ENCODE data around the gene PRR5L. TPM values are rescaled to one million over a fixed set of nuclear protein-coding genes. Genes with fewer than 3 reads are reported as not detected.

Gene PRR5L
- total RNA-seq, 1 donor from 2014 or later = 32.5 TPM

DNA sequence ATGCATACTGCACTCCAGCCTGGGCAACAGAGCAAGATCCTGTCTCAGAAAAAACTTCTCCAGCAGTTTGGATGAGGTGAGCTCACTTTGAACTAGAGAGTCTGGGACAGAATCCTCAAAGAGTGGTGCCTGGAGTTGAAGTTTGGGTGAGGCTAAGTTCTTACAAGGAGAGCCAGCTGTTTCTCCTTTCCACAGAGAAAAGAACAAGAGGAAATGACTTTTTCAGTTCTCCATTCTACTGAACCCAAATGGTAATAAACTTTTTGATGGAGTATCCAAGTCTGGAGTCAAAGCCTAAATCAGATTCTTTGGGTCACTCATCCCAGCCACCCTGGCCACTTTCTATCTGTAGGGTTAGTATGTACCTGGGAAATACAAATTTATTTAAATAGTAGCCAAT lies 111.3 kb downstream of the PRR5L start:
- Histone ChIP-seq H3K4me3 (no peak overlapping the region), H3K4me1 (no peaks in the 10 kb centered on the region), H3K27me3 (no peaks in the 10 kb centered on the region), H3K9me3 (no peaks in the 10 kb centered on the region), H3K27ac (no peak overlapping the region), H3K36me3 (no peaks in the 10 kb centered on the region)
- intact Hi-C loops (cut with DNase I) = no loop called here
- no peak for DNase-seq (ENCODE audit: low spot score in 2 of 2)
- TF ChIP-seq, protein P1, sequence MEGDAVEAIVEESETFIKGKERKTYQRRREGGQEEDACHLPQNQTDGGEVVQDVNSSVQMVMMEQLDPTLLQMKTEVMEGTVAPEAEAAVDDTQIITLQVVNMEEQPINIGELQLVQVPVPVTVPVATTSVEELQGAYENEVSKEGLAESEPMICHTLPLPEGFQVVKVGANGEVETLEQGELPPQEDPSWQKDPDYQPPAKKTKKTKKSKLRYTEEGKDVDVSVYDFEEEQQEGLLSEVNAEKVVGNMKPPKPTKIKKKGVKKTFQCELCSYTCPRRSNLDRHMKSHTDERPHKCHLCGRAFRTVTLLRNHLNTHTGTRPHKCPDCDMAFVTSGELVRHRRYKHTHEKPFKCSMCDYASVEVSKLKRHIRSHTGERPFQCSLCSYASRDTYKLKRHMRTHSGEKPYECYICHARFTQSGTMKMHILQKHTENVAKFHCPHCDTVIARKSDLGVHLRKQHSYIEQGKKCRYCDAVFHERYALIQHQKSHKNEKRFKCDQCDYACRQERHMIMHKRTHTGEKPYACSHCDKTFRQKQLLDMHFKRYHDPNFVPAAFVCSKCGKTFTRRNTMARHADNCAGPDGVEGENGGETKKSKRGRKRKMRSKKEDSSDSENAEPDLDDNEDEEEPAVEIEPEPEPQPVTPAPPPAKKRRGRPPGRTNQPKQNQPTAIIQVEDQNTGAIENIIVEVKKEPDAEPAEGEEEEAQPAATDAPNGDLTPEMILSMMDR (IDR thresholded peaks at IDR 0.05) = no peak

DNA sequence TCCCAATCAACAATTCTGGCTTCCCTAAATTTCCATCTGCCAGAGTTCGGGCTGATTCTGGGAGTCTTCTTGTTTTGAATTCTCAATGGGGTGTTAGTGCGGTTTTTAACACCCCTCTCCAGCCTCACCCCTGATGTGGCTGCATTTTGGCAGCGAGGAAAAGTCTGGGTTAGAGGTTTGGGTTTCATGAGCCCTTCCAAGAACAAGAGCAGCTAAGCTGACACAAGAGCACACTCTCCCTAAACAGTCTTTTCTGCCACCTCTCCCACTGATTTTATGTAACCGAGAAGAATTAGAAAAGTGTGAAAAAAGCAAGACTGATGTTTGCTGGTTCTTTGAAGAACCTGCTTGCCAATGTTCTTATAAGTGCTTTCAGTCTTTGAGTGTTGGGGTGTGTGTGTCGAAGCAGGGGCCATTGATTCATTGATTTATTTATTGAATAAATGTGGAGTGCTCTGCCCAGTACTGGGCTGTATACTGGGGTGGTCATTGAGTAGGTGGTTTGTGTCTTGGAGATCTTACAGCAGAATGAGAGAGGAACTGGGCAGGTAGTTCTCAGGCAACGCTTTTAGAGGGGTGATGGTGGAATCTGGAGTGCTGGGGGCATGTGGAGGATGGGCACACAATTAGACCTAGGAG lies 112.5 kb downstream of the PRR5L start:
- Histone ChIP-seq H3K4me1 (no peaks in the 10 kb centered on the region), H3K27me3 (no peaks in the 10 kb centered on the region), H3K4me3 (no peak overlapping the region), H3K9me3 (no peaks in the 10 kb centered on the region), H3K27ac (no peak overlapping the region), H3K36me3 (no peaks in the 10 kb centered on the region)
- TF ChIP-seq, protein P1 (IDR thresholded peaks at IDR 0.05) = no peak
- DNase-seq (ENCODE audit: low spot score in 2 of 2) = no peak
- intact Hi-C loops (cut with DNase I) = no loop called here

DNA sequence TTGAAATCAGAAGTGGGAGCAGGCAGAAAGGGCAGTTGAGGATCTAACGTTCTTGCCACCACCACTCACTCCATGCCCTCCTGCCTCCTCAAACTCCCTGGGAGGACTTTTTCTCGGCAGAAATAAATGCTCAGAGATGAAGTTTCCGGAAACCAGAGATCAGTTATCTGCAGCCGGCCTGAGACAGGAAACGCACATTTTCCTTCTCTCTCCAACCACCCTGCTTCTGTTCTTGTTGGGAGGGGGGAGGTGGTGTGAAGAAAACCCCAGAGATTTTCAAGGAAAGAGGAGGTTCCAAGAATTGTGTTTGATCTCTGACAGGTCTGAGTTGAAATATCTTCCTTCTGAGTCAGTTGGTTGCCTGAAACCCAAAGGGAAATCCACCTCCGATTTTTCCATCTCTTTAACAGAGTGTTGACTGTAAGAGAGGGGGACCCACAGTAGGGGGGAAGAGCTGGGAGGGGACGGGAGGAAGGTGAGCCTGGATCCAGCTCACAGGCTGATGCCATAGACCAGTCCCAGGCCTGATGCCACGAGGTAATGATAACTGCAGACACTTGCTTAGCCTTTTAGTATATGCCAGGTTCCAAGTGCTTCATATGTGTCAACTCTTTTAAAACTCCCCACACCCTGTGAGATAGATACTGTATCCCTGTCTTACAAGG lies 113.2 kb downstream of the PRR5L start:
- intact Hi-C loops (cut with DNase I) = no loop called here
- no peak for DNase-seq (ENCODE audit: low spot score in 2 of 2)
- H3K4me3 ChIP-seq = no peak overlapping the region
- H3K4me1 ChIP-seq = no peaks in the 10 kb centered on the region
- no peaks in the 10 kb centered on the region for H3K36me3 ChIP-seq
- no peaks in the 10 kb centered on the region for H3K9me3 ChIP-seq
- no peaks in the 10 kb centered on the region for H3K27me3 ChIP-seq
- H3K27ac ChIP-seq = no peak overlapping the region
- TF ChIP-seq, protein P1 (IDR thresholded peaks at IDR 0.05) = no peak

DNA sequence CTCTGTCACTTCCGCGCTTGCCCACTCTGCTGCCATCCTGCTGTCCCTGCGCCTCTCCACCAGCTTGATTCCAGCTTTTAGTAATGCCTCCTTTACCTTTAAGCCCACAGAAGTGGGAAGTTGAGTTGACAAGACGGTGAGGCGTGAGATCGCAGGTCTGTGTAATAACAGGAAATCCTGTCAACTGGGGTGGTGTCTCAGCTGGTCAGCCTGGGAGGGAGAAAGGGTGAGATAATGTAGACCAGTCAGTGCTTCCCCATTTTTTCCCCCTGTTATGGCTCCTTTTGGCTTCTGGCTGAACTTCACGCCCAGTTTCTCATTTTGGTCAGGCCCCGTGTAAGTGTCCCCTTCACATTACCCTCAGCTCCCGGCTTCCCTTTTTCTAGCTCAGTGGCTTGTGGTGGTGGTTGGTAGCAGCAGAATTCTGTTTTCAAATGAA lies 115.1 kb downstream of the PRR5L start:
- Histone ChIP-seq H3K27ac (no peak overlapping the region), H3K27me3 (no peaks in the 10 kb centered on the region), H3K4me1 (no peaks in the 10 kb centered on the region), H3K36me3 (no peaks in the 10 kb centered on the region), H3K9me3 (no peaks in the 10 kb centered on the region), H3K4me3 (no peak overlapping the region)
- DNase-seq (ENCODE audit: low spot score in 2 of 2) = peak; percentile 29 to 70
- TF ChIP-seq, protein P1 (IDR thresholded peaks at IDR 0.05) = no peak
- intact Hi-C loops (cut with DNase I) = no loop called here

DNA sequence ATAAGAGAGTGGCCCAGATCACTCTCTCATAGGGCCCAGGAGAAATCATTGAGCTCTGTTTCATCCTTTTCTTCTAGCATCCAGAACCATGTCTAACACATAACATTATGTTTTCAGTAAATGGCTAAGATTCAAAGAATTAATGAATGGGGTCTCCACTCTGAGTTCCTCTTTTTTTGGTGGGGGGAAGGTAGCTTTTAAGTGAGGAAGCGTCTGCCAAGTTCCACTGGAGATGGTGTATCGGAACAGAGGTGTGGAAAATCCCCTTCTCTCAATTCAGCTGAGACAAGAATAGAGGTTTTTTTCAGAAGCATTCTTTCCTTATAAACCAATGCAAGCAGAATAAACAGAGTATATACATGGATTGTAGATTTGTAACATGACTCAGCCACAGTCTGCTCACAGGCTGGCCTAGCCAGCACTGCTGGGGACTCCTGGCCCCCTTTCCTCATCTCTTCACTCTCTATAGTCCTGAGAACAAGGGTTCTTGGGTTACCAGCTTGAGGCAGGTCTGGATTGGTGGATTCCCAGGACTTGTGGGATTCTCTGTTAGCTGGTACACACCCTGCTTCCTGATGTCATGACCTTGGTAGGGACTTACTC lies 116.8 kb downstream of the PRR5L start:
- H3K27ac ChIP-seq = no peak overlapping the region
- intact Hi-C loops (cut with DNase I) = no loop called here
- no peaks in the 10 kb centered on the region for H3K9me3 ChIP-seq
- H3K36me3 ChIP-seq = no peaks in the 10 kb centered on the region
- H3K4me1 ChIP-seq = no peaks in the 10 kb centered on the region
- H3K4me3 ChIP-seq = no peak overlapping the region
- TF ChIP-seq, protein P1 (IDR thresholded peaks at IDR 0.05) = no peak
- no peaks in the 10 kb centered on the region for H3K27me3 ChIP-seq
- DNase-seq (ENCODE audit: low spot score in 2 of 2) = no peak

Data from ascending aorta (tissue), 2 donors.